ENCODE measurements around the gene MFF.

The MFF gene

GRCh38 chr2:227312579-227312978 is 12.5 kb upstream of the MFF start:
- H3K4me3 ChIP-seq (ENCODE audit: control insufficient read depth, low read depth, low read length) = no peak overlapping the region
- DNase-seq (ENCODE audit: low read depth) = no peak
- no peak for TF ChIP-seq CTCF (IDR thresholded peaks at IDR 0.05; ENCODE audit: control insufficient read depth, insufficient read depth, low read depth, low read length, missing control alignments)

GRCh38 chr2:227313310-227313709 is 11.7 kb upstream of the MFF start:
- TF ChIP-seq CTCF (IDR thresholded peaks at IDR 0.05; ENCODE audit: control insufficient read depth, insufficient read depth, low read depth, low read length, missing control alignments) = no peak
- no peak overlapping the region for H3K4me3 ChIP-seq (ENCODE audit: control insufficient read depth, low read depth, low read length)
- DNase-seq (ENCODE audit: low read depth) = no peak

GRCh38 chr2:227317834-227318233 is 7.2 kb upstream of the MFF start:
- no peak overlapping the region for H3K4me3 ChIP-seq (ENCODE audit: control insufficient read depth, low read depth, low read length)
- TF ChIP-seq CTCF (IDR thresholded peaks at IDR 0.05; ENCODE audit: control insufficient read depth, insufficient read depth, low read depth, low read length, missing control alignments) = no peak
- no peak for DNase-seq (ENCODE audit: low read depth)

GRCh38 chr2:227320305-227321094 is 4.6 kb upstream of the MFF start:
- DNase-seq (ENCODE audit: low read depth) = no peak
- H3K4me3 ChIP-seq (ENCODE audit: control insufficient read depth, low read depth, low read length) = no peak overlapping the region
- no peak for TF ChIP-seq CTCF (IDR thresholded peaks at IDR 0.05; ENCODE audit: control insufficient read depth, insufficient read depth, low read depth, low read length, missing control alignments)

- no peak for DNase-seq (ENCODE audit: low read depth)
- TF ChIP-seq CTCF (IDR thresholded peaks at IDR 0.05; ENCODE audit: control insufficient read depth, insufficient read depth, low read depth, low read length, missing control alignments) = no peak
- no peak overlapping the region for H3K4me3 ChIP-seq (ENCODE audit: control insufficient read depth, low read depth, low read length)
These were observed 2.4 kb upstream of the MFF start for GRCh38 chr2:227322530-227323205.

- no peak overlapping the region for H3K4me3 ChIP-seq (ENCODE audit: control insufficient read depth, low read depth, low read length)
- no peak for TF ChIP-seq CTCF (IDR thresholded peaks at IDR 0.05; ENCODE audit: control insufficient read depth, insufficient read depth, low read depth, low read length, missing control alignments)
- DNase-seq (ENCODE audit: low read depth) = no peak
These were observed 1.2 kb upstream of the MFF start for GRCh38 chr2:227323818-227324217.
